GM19452 (cell line): Measurements from ENCODE around the gene MACROD2.

Experiments used
- ATAC-seq: cut with Tn5 transposase; IDR thresholded peaks from one replicate; pipeline ENCODE4 v1.9.1; 2021; ENCODE audit not compliant: unreplicated experiment

MACROD2 gene

DNA sequence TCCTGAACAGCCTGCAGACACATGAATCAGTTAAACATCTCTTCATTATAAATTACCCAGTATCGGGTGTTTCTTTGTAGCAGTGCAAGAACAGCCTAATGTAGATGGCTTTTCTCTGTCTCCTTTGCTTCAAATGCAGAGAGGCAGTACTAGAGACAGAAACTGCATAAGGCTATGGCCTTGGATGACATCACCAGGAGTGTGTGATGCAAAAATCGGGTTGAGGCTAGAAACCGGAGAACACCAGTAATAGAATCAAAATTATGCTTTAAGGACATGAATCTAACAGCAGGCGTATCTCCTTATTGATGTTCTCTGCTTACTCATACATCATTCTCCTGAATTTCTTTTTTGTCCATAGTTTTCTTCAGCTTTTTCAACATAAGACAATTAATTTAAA lies 391.4 kb downstream of the MACROD2 start:
- no peak for ATAC-seq

- no peak for ATAC-seq
Observed at GRCh38 chr20:14401479-14402138, 406.3 kb downstream of the MACROD2 start.

- ATAC-seq: no peak
Observed at GRCh38 chr20:14404515-14404914, 409.2 kb downstream of the MACROD2 start.

- peak; percentile 79 for ATAC-seq
Observed at GRCh38 chr20:14406495-14406894, 411.2 kb downstream of the MACROD2 start.

DNA sequence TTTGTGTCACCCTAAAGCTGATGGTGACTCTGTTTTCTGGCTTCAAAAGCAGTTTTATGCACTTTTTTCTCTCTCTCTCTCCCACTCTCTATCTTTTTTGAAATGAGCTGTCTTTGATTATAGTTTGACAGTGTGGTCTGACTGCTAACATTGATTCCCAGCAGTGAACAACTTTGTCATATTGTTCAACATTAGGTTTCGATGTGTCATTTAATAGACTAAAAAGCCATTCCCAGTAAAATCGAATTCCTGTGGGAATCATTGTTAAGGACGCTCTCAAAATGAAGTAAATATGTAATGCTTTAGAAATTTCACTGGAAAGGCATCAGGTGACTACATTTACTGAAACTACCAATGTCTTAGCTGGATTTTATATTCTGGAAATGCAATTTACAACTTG lies 412.0 kb downstream of the MACROD2 start:
- ATAC-seq: no peak

GRCh38 chr20:14410869-14411555 lies 415.7 kb downstream of the MACROD2 start:
- ATAC-seq: no peak

DNA sequence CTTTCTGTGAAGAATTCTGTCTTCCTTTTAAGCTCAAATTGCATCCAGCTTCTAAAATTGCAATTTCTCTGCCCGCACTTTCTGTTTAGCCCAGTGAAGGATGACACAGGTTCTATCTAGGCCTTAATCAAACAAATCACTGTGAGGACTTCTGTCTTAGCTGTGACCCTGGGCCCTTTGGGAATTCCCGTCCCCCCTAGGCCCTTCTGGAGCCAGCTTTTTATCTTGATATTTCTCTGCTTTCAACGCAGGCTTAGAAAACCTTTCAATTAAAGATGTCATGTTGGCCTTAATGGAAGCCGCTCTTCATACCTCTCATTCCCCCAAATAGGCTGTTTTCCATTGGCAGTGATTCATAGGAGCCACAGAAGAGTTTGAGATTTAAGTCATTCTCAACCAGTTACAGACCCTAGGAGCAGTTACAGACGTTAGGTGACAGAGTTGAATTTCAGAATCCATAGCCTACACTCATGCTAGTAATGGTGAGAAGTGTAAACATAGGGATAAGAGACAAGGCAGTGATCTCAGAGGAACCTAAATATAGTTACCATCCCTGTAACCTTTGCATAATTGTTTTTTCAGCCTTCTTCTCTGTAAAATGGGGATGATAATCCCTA lies 416.9 kb downstream of the MACROD2 start:
- no peak for ATAC-seq

- ATAC-seq: no peak
Observed at GRCh38 chr20:14413835-14414234, 418.5 kb downstream of the MACROD2 start.

- no peak for ATAC-seq
Observed at GRCh38 chr20:14414560-14414959, 419.2 kb downstream of the MACROD2 start.

DNA sequence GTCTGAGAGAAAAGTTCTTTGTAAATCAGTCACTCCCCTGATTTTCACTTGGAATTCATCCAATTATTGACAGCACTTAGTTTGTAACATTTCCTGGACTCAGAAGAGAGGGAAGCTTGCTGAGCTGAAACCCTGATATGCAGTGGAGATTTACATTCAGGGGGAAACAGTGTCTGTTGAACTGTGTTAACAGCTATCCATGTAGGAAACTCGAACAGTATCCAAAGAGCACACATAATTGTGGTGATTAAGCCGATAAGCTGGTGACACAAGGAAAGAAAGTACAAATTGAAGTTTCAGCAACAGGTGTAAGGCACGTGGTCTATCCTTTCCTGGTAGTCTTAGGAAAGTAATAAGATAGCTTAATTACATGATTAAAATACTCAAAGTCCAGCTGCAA lies 420.2 kb downstream of the MACROD2 start:
- no peak for ATAC-seq

DNA sequence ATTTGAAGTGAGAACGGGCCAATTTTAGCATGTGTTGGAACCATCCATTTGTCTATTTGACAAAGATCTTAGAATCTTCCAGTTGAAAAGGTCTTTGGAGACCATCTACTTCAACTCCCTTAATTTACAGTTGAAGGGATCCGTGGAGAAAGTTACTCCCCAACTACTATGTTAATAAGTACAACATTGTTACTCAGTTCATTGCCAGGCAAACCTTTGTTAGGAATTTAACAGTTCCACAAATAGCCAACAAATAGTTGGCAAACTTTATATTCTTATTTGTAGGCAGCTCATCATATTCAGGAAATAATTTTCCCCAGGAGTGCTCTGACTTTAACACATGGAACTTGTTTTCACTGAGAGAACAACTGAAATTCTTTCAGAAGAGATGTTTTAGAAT lies 423.1 kb downstream of the MACROD2 start:
- ATAC-seq: no peak

GRCh38 chr20:14422892-14423291 lies 427.6 kb downstream of the MACROD2 start:
- no peak for ATAC-seq

- ATAC-seq: no peak
Observed at GRCh38 chr20:14431568-14431967, 436.3 kb downstream of the MACROD2 start.

GRCh38 chr20:14432085-14432484 lies 436.8 kb downstream of the MACROD2 start:
- no peak for ATAC-seq

DNA sequence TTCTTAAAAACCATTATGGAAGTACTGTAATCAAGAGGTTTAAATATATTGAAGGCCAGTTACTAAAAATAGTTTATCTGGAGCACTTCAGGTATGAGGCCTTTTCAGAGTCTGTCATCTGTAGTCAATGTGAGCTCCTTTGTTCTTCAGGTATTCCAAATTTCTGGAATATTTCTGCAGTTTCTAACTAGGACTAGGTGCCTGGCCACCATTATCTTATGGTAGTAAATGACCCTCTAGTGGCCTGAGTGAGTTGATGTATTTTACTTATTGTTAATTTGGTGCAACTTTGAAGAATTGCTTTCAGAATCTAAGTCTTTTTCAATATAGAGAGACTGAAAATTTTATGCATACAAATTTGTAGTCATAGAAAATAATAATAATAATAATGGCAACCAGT lies 437.3 kb downstream of the MACROD2 start:
- ATAC-seq: no peak

- no peak for ATAC-seq
Observed at GRCh38 chr20:14434384-14435136, 439.2 kb downstream of the MACROD2 start.

DNA sequence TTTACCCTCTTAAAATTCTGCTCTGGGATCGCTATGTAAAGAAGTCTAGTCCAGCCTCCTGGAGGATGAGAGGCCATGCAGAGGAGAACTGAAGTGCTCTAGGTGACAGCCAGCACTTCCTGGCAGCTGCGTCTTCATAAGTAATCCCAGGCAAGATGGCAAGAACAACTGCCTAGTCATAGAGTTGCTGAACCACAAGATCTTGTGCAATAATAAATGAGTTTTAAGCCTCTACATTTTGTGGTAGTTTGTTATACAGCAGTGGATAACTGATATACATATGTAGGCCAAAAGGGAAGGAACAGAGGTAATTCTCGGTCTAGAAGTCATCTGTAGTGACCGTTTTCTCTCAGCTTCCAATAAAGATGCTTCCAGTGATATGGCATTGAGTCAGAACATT lies 445.9 kb downstream of the MACROD2 start:
- no peak for ATAC-seq

- no peak for ATAC-seq
Observed at GRCh38 chr20:14444106-14444505, 448.8 kb downstream of the MACROD2 start.

DNA sequence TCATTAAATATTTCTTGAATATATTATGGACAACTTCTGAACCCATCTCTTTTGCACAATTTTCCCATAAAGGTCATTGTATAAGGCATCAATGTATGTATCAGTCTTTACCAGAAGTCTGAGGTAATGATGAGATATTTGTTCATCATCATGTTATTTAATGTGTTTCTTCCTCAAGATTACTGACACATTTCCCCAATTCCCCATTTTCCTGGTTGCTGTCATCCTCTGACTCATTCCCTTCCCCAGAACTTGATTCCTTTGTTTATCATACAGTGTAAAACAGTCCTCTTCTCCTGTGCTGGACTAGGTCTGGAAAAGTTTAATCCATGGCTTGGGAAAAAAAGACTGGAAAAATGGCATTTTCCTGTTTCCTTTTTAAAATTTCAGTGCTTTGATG lies 450.0 kb downstream of the MACROD2 start:
- no peak for ATAC-seq

- ATAC-seq: no peak
Observed at GRCh38 chr20:14445902-14446301, 450.6 kb downstream of the MACROD2 start.

DNA sequence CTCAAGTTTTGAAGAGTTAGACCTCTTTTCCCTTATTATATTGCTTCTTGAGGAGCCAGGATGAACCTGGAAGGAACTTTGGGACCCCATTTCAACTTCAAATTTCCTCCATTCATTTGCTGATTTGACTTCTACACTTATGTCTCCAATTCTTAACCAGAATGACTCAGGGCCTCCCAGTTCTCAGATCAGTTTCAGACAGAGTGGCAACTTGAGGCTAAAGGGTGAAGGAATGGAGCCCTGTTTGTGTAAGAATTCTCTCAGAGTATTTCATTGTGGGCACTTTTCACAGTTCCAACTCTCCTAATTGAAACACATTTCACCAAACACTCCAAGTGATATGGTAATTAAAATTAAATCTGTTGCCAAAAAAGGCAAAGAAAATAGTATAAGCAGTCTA lies 451.1 kb downstream of the MACROD2 start:
- ATAC-seq: no peak

- no peak for ATAC-seq
Observed at GRCh38 chr20:14449323-14449722, 454.0 kb downstream of the MACROD2 start.
